ENCODE measurements around the gene OSER1.

DNA sequence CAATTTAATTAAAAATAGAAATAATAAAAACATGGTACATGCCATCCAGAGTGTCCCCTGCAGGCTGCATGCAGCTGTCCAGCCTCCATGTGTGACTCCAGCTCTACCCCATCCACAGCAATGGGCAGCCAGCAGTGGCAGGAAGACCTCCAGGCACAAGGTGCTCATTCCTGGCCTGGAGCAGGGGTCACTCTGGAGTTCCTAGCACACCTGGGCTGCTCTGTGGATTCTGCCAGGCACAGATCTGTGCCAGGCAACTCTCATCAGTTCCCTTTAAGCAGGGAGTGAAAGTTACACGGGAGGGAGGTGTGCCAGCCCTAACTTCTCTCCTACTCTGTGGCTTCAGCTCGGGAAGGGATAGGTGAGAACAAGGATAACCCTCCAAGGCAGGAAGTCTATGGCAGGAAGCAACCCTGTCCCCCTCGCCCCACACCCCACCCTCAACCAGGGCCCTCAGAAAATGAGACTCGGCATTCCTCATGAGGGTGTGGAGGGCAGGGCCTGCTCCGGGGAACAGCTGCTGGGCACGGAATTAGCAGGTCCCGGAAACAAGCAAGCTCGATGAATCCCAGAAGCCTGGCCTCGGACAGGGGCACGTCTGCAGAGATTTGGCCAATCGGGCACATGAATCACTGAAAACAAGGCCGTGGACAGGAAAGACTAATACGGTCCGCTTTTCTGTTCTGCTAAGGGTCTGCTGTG is 33.6 kb downstream of the OSER1 start:
- TF ChIP-seq, protein P1, sequence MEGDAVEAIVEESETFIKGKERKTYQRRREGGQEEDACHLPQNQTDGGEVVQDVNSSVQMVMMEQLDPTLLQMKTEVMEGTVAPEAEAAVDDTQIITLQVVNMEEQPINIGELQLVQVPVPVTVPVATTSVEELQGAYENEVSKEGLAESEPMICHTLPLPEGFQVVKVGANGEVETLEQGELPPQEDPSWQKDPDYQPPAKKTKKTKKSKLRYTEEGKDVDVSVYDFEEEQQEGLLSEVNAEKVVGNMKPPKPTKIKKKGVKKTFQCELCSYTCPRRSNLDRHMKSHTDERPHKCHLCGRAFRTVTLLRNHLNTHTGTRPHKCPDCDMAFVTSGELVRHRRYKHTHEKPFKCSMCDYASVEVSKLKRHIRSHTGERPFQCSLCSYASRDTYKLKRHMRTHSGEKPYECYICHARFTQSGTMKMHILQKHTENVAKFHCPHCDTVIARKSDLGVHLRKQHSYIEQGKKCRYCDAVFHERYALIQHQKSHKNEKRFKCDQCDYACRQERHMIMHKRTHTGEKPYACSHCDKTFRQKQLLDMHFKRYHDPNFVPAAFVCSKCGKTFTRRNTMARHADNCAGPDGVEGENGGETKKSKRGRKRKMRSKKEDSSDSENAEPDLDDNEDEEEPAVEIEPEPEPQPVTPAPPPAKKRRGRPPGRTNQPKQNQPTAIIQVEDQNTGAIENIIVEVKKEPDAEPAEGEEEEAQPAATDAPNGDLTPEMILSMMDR (IDR thresholded peaks at IDR 0.05; ENCODE audit: control extremely low read depth in 1 of 3, insufficient read depth in 1 of 3, low read depth in 1 of 3, low read length in 3 of 3) = no peak
- no peak for TF ChIP-seq EZH2 (IDR thresholded peaks at IDR 0.05; ENCODE audit: low read depth, low read length, severe bottlenecking)
- no peak for TF ChIP-seq CHD2 (IDR thresholded peaks at IDR 0.05; ENCODE audit: low read length)
- no peak for TF ChIP-seq EP300 (IDR thresholded peaks at IDR 0.05; ENCODE audit: borderline replicate concordance in 1 of 2, low read depth in 2 of 2, low read length in 2 of 2)
